WTC11 (cell line): ENCODE results near the gene RIPPLY3. TPM values are rescaled to one million over a fixed set of nuclear protein-coding genes. Genes with fewer than 3 reads are reported as not detected.

ENCODE experiments used
- ATAC-seq: fragments of 200-7000 bp; cut with Tn5 transposase; 2 replicates; pipeline ENCODE4 v1.10.0; 2021; ENCODE audit warnings: mild to moderate bottlenecking, moderate library complexity
- CTCF ChIA-PET: fragments of 300-600 bp; sonication (Branson Sonifier 250); formaldehyde crosslinking; loops from one replicate; lab custom pipeline; 2021; ENCODE audit warnings: antibody characterized with exemption; lab: Charles Lee
- POLR2A ChIA-PET: fragments of 350-600 bp; sonication (Branson Sonifier 250); formaldehyde crosslinking; loops from one replicate; lab custom pipeline; 2021; ENCODE audit warnings: antibody characterized with exemption; lab: Charles Lee
- DNase-seq: peaks from one replicate; pipeline ENCODE4 v3.0.0; 2021; ENCODE audit warnings: low spot score
- H3K27ac Mint-ChIP-seq: 2 replicates; pipeline ENCODE4 v1.8.0; 2021; ENCODE audit warnings: mixed read lengths
- H3K27me3 Mint-ChIP-seq: 2 replicates; pipeline ENCODE4 v1.8.0; 2021; ENCODE audit warnings: low read depth, mild to moderate bottlenecking, moderate library complexity, mixed read lengths
- H3K36me3 Mint-ChIP-seq: 2 replicates; pipeline ENCODE4 v1.8.0; 2021; ENCODE audit warnings: mixed read lengths
- H3K4me1 Mint-ChIP-seq: 2 replicates; pipeline ENCODE4 v1.8.0; 2022; ENCODE audit warnings: mixed read lengths
- H3K4me3 Mint-ChIP-seq: 2 replicates; pipeline ENCODE4 v1.8.0; 2021; ENCODE audit warnings: mild to moderate bottlenecking, moderate library complexity, mixed read lengths
- H3K9me3 Mint-ChIP-seq: 2 replicates; pipeline ENCODE4 v1.8.0; 2021; ENCODE audit warnings: mixed read lengths
- ATF1 ChIP-seq: sonication (generic); formaldehyde crosslinking; IDR thresholded peaks from 2 replicates; pipeline ENCODE4 v1.8.1; 2023; ENCODE audit warnings: mild to moderate bottlenecking, moderate library complexity, missing genetic modification reagents
- ATF3 ChIP-seq: sonication (generic); formaldehyde crosslinking; conservative IDR thresholded peaks from 2 replicates; pipeline ENCODE4 v1.8.1; 2022; ENCODE audit warnings: mild to moderate bottlenecking, missing genetic modification reagents
- CBFB ChIP-seq: sonication (generic); formaldehyde crosslinking; IDR thresholded peaks from 2 replicates; pipeline ENCODE4 v1.8.1; 2022; ENCODE audit warnings: mild to moderate bottlenecking, low read depth, missing genetic modification reagents
- ETV6 ChIP-seq: sonication (generic); formaldehyde crosslinking; IDR thresholded peaks from 2 replicates; pipeline ENCODE4 v1.8.1; 2022; ENCODE audit warnings: mild to moderate bottlenecking, missing genetic modification reagents
- FOXJ3 ChIP-seq: sonication (generic); formaldehyde crosslinking; IDR thresholded peaks from 2 replicates; pipeline ENCODE4 v1.9.0; 2021; ENCODE audit warnings: missing genetic modification reagents, mild to moderate bottlenecking, borderline replicate concordance
- MAX ChIP-seq: sonication (generic); formaldehyde crosslinking; IDR thresholded peaks from 2 replicates; pipeline ENCODE4 v1.8.0; 2022; ENCODE audit warnings: mild to moderate bottlenecking, missing genetic modification reagents
- OVOL2 ChIP-seq: fragments of 250-450 bp; sonication (Bioruptor Pico); IDR thresholded peaks from 2 replicates; pipeline ENCODE4 v1.9.0; 2021; ENCODE audit warnings: mild to moderate bottlenecking, borderline replicate concordance
- PRRX2 ChIP-seq: fragments of 250-450 bp; sonication (Bioruptor Pico); IDR thresholded peaks from 2 replicates; pipeline ENCODE4 v1.8.0; 2021; ENCODE audit warnings: mild to moderate bottlenecking
- SMAD3 ChIP-seq: sonication (generic); formaldehyde crosslinking; IDR thresholded peaks from 2 replicates; pipeline ENCODE4 v1.8.0; 2022; ENCODE audit warnings: missing genetic modification reagents, mild to moderate bottlenecking, borderline replicate concordance
- SOX15 ChIP-seq: fragments of 250-450 bp; sonication (Bioruptor Pico); IDR thresholded peaks from 2 replicates; pipeline ENCODE4 v1.9.0; 2021; ENCODE audit warnings: mild to moderate bottlenecking
- USF2 ChIP-seq: sonication (generic); formaldehyde crosslinking; IDR thresholded peaks from 2 replicates; pipeline ENCODE4 v1.8.1; 2023; ENCODE audit warnings: mild to moderate bottlenecking, missing genetic modification reagents, moderate library complexity
- ZBTB21 ChIP-seq: sonication (generic); formaldehyde crosslinking; IDR thresholded peaks from 2 replicates; pipeline ENCODE4 v1.8.1; 2023; ENCODE audit warnings: mild to moderate bottlenecking, missing genetic modification reagents, borderline replicate concordance
- ZNF232 ChIP-seq: sonication (generic); formaldehyde crosslinking; IDR thresholded peaks from 2 replicates; pipeline ENCODE4 v1.8.0; 2022; ENCODE audit warnings: mild to moderate bottlenecking, missing genetic modification reagents
- ZNF425 ChIP-seq: fragments of 250-450 bp; sonication (Bioruptor Pico); conservative IDR thresholded peaks from 2 replicates; pipeline ENCODE4 v1.9.0; 2021; ENCODE audit warnings: mild to moderate bottlenecking
- ZSCAN18 ChIP-seq: fragments of 250-450 bp; sonication (Bioruptor Pico); IDR thresholded peaks from 2 replicates; pipeline ENCODE4 v2.1.2; 2022; ENCODE audit warnings: mild to moderate bottlenecking, moderate library complexity
- total RNA-seq: library from RNA; stranded (reverse); gene quantifications from 3 replicates; pipeline ENCODE4 v1.2.3, GENCODE V29; 2021
- TF ChIP-seq, protein P1 (sequence below): fragments of 250-450 bp; sonication (Bioruptor Pico); IDR thresholded peaks from 2 replicates; pipeline ENCODE4 v1.9.0; 2021; ENCODE audit warnings: moderate library complexity, mild to moderate bottlenecking, inconsistent platforms, borderline replicate concordance
- TF ChIP-seq, protein P2 (sequence below): sonication (generic); formaldehyde crosslinking; IDR thresholded peaks from 2 replicates; pipeline ENCODE4 v1.8.1; 2023; ENCODE audit warnings: mild to moderate bottlenecking, missing genetic modification reagents
- TF ChIP-seq, protein P3 (sequence below): fragments of 250-450 bp; sonication (Bioruptor Pico); IDR thresholded peaks from 2 replicates; pipeline ENCODE4 v1.9.0; 2021; ENCODE audit warnings: mild to moderate bottlenecking
- TF ChIP-seq, protein P4 (sequence below): sonication (generic); formaldehyde crosslinking; conservative IDR thresholded peaks from 2 replicates; pipeline ENCODE4 v1.8.1; 2023; ENCODE audit warnings: mild to moderate bottlenecking, low read depth, missing genetic modification reagents, moderate library complexity
- TF ChIP-seq, protein P5 (sequence below): sonication (generic); formaldehyde crosslinking; IDR thresholded peaks from 2 replicates; pipeline ENCODE4 v1.8.0; 2022; ENCODE audit warnings: mild to moderate bottlenecking, missing genetic modification reagents

RIPPLY3 gene
- total RNA-seq, 1 experiment from 2014 or later = 3.5 TPM

DNA sequence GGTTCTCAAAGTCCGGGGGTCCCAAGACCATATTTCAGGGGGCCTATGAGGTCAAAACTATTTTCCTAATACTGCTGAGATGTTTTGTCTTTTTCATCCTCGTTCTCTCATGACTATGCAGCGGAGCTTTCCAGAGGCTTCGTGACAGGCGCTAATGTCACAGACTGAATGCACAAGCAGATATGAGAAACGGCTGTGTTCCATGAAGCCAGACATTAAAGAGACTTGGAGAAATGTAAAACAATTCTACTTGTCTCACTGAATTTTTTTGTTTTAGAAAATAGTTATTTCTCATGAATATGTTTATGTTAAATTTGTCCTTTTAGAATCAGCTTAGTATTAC is 56.1 kb downstream of the RIPPLY3 start:
- peaks cover 3% of the 10 kb centered on the region; the same call in 1 of the 2 replicates for H3K36me3 Mint-ChIP-seq
- no peak for DNase-seq
- H3K27me3 Mint-ChIP-seq = no peaks in the 10 kb centered on the region
- no peak for TF ChIP-seq MAX
- TF ChIP-seq OVOL2 (CRISPR knock-in tag) = no peak
- no peak for TF ChIP-seq ATF1 (CRISPR knock-in tag)
- TF ChIP-seq, protein P1, sequence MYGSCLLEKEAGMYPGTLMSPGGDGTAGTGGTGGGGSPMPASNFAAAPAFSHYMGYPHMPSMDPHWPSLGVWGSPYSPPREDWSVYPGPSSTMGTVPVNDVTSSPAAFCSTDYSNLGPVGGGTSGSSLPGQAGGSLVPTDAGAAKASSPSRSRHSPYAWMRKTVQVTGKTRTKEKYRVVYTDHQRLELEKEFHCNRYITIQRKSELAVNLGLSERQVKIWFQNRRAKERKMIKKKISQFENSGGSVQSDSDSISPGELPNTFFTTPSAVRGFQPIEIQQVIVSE (CRISPR knock-in tag) = no peak
- TF ChIP-seq ZNF425 (CRISPR knock-in tag) = no peak
- TF ChIP-seq, protein P2, sequence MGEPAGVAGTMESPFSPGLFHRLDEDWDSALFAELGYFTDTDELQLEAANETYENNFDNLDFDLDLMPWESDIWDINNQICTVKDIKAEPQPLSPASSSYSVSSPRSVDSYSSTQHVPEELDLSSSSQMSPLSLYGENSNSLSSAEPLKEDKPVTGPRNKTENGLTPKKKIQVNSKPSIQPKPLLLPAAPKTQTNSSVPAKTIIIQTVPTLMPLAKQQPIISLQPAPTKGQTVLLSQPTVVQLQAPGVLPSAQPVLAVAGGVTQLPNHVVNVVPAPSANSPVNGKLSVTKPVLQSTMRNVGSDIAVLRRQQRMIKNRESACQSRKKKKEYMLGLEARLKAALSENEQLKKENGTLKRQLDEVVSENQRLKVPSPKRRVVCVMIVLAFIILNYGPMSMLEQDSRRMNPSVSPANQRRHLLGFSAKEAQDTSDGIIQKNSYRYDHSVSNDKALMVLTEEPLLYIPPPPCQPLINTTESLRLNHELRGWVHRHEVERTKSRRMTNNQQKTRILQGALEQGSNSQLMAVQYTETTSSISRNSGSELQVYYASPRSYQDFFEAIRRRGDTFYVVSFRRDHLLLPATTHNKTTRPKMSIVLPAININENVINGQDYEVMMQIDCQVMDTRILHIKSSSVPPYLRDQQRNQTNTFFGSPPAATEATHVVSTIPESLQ (CRISPR knock-in tag) = no peak
- TF ChIP-seq ETV6 = no peak
- no peak for TF ChIP-seq SOX15
- no peaks in the 10 kb centered on the region for H3K9me3 Mint-ChIP-seq
- H3K4me3 Mint-ChIP-seq = no peak overlapping the region
- POLR2A ChIA-PET = no interaction called here
- CTCF ChIA-PET = interaction anchor here (0.6 to 1.0 kb wide), 2 partner anchors 86 to 397 kb away, joined by 3 read pairs; no protein-coding TSS in a partner anchor
- no peak for ATAC-seq
- no peak overlapping the region for H3K27ac Mint-ChIP-seq
- peaks cover 33% of the 10 kb centered on the region for H3K4me1 Mint-ChIP-seq

DNA sequence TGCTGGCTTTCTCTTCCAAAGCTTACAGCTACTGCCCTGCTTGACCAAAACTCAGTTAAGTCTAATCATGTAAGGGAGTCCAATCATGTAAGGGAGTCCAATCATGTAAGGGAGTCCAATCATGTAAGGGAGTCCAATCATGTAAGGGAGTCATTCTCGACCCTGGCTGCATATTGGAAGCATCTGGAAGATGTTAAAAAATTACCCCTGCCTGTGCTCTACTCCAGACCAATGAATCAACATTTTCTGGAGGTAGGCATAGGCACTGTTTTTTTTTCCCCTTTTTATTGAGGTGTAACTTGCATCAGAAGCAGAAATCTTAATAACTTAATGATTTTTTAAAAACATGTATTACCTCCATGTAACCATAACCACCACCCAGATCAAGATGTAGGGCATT is 56.9 kb downstream of the RIPPLY3 start:
- Mint-ChIP-seq H3K36me3 (peaks cover 5% of the 10 kb centered on the region), H3K27me3 (no peaks in the 10 kb centered on the region), H3K9me3 (no peaks in the 10 kb centered on the region), H3K4me3 (no peak overlapping the region), H3K4me1 (peaks cover 24% of the 10 kb centered on the region), H3K27ac (no peak overlapping the region)
- ChIA-PET POLR2A (no interaction called here), CTCF (no interaction called here)
- TF ChIP-seq ATF1 (CRISPR knock-in tag) (no peak), FOXJ3 (CRISPR knock-in tag) (no peak), ATF3 (no peak), CBFB (no peak), USF2 (CRISPR knock-in tag) (no peak), ZSCAN18 (no peak), ZNF232 (CRISPR knock-in tag) (no peak), ZBTB21 (no peak), SMAD3 (CRISPR knock-in tag) (no peak), PRRX2 (CRISPR knock-in tag) (no peak)
- TF ChIP-seq, protein P3, sequence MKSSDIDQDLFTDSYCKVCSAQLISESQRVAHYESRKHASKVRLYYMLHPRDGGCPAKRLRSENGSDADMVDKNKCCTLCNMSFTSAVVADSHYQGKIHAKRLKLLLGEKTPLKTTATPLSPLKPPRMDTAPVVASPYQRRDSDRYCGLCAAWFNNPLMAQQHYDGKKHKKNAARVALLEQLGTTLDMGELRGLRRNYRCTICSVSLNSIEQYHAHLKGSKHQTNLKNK = no peak
- TF ChIP-seq, protein P4, sequence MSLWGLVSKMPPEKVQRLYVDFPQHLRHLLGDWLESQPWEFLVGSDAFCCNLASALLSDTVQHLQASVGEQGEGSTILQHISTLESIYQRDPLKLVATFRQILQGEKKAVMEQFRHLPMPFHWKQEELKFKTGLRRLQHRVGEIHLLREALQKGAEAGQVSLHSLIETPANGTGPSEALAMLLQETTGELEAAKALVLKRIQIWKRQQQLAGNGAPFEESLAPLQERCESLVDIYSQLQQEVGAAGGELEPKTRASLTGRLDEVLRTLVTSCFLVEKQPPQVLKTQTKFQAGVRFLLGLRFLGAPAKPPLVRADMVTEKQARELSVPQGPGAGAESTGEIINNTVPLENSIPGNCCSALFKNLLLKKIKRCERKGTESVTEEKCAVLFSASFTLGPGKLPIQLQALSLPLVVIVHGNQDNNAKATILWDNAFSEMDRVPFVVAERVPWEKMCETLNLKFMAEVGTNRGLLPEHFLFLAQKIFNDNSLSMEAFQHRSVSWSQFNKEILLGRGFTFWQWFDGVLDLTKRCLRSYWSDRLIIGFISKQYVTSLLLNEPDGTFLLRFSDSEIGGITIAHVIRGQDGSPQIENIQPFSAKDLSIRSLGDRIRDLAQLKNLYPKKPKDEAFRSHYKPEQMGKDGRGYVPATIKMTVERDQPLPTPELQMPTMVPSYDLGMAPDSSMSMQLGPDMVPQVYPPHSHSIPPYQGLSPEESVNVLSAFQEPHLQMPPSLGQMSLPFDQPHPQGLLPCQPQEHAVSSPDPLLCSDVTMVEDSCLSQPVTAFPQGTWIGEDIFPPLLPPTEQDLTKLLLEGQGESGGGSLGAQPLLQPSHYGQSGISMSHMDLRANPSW (CRISPR knock-in tag) = no peak
- TF ChIP-seq, protein P5, sequence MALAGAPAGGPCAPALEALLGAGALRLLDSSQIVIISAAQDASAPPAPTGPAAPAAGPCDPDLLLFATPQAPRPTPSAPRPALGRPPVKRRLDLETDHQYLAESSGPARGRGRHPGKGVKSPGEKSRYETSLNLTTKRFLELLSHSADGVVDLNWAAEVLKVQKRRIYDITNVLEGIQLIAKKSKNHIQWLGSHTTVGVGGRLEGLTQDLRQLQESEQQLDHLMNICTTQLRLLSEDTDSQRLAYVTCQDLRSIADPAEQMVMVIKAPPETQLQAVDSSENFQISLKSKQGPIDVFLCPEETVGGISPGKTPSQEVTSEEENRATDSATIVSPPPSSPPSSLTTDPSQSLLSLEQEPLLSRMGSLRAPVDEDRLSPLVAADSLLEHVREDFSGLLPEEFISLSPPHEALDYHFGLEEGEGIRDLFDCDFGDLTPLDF = no peak
- DNase-seq (no peak), ATAC-seq (no peak)
